ENCODE measurements around the gene GPSM3. TPM values are rescaled to one million over a fixed set of nuclear protein-coding genes. Genes with fewer than 3 reads are reported as not detected.
"Not testable (repeated sequence)": the region's sequence is repeated elsewhere in the genome, so short reads cannot be mapped to it uniquely, and the experiment has no call there.

The GPSM3 gene
- polyA plus RNA-seq, 5 donors: 16.1 to 20.8 (median 18.1) TPM

DNA sequence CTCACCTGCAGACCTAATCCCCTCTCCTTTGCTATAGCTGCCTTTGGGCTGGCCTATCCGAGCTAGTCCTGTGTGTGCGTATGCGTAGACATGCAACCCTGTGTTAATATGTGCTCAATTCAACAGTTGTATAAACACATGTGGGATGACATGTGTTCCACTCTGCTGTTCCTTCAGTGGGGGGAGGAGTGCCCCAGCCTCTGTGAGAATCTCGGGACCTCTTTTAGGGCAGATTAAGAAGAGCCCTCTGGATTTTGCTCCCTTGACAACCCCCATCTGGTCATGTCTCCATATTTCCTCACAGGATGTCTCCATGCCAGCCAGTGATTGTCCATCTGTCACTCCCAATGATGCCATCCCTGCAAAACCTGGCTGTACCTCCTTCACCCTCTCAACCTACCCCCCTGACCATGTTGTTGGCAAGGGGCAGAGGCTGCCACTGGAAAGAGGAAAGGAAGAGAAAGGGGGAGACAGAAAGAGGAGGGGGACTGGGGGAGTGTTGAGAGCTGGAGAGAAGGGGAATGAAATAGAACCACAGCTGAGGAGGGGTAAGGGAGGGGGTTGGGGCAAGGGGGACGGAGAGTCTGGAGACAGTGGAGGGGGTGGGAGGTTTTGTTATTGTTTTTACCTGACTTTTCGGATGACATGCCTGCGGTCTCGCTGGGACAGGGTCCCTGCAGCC is 41.1 kb downstream of the GPSM3 start:
- no peak for DNase-seq

DNA sequence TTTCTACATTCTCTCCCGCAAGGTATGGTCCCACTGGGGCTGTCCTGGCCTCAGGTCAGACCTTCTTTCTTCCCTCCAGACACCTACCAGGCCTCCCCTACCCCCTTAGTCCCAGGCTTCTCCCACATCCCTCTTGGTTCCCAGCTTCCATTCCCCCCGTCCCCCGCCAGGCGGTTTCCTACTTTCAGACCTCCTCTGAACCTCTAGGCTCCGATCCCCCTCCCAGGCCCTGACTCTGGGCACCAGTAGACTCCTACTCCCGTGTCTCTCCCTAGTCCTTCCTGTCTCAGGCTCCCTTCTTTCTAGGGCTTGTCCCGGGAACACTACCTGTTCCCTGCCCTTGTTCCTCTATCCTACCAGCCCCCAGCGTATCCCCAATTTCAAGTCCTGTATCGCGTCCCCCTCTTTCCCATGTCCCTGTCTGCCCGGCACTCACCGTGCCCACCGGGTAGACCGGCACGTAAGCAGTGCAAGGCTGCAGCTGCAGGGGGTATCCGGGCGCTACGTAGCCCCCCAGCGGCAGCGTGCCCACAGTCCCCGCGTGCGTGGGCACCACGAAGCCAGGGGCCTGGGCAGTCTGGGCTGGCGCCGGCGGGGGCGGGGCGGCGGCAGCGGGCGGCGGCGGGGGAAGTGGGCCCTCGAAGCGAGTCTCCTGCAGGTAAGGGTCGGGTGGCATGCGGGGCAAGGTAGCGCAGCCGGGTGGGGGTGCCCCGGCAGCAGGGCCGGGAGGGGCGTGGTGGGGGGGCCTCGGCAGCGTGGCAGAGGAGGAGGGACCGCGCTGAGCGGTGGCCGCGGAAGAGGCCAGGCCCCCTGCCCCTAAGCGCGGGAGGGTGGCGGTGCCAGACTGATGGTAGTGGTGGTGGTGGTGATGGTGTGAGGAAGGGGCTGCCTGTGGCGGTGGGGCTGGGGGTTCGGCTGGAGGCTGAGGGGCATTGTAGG is 42.2 kb downstream of the GPSM3 start:
- DNase-seq: no peak

GRCh38 chr6:32149092-32149755 is 43.2 kb downstream of the GPSM3 start:
- DNase-seq: no peak

DNA sequence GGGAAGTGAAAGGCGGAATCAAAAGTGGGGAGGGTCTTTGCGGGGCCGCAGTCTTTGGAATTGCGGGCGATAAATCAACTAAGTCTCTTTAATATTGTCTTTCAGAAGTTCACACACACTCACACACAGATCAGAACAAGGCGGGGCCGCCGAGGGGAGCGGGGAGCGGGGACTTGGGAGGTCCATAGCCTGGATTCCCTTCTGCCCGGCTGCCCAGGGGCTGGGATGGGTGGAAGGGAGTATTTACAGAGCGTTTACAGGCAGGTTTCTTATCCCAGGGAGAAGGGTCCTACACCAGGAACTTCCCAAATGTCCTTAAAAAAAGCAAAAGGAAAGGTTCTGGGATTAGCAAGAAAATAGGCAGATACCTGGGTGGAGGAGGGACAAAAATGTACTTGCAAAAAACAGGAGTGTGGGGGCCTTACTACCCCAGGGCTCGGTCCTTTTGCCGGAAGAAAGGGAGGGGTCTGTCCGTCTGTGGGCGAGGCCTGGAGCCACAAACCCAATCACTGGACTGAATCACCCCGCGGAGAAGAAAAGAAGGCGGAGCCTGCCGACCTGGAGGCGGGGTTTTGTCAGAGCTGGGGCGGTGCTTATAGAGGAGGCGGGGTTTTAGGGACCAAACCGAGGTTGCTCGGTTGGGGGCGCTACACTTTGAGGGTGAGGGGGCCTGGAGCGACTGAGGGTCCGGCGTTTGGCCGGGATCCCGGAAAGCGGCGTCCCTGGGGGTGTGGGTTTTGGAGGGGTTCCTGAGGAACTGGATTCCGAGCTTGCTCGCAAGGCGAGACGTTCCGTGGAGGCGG is 44.0 kb downstream of the GPSM3 start:
- DNase-seq: no peak

- no peak for DNase-seq
Observed at GRCh38 chr6:32147401-32148132, 44.9 kb downstream of the GPSM3 start.

DNA sequence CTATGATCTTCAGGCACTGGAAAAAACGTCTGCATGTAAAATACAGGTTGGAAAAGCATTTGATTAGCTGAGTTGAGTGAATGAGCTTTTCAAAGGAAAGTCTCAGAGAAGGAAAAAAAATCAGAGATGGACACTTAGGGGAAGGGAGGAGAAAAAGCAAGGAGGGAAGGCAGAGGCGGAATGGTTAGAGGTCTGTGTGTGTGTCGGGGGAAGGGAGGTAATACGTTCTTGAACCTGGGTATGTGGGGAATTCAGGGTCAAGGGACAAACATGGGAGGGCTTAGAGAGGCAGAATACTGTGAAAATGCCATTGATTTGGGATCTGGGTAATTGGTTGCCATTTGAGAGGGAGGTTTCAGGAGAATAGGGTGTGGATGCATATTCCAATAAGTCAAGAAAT is 45.8 kb downstream of the GPSM3 start:
- no peak for DNase-seq

GRCh38 chr6:32146287-32146686 is 46.2 kb downstream of the GPSM3 start:
- DNase-seq: no peak

DNA sequence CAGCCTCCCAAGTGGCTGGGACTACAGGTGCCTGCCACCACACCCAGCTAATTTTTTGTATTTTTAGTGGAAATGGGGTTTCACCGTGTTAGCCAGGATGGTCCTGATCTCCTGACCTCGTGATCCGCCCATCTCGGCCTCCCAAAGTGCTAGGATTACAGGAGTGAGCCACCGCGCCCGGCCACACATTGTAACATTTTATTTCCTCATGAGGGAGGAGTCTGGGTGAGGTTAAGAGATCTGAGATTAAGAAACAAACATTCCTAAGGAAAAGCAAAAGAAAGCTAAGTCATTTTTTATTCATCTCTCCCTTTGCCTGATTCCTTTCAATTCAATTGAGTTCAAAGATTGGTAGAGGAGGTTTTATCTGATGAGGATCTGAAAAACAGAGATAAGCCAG is 48.2 kb downstream of the GPSM3 start:
- DNase-seq: not testable (repeated sequence)

Other genes starting within 250 kb of the GPSM3 start
- gene CFB, start 246.5 kb downstream of the GPSM3 start, polyA plus RNA-seq (ENCODE audit: insufficient read depth in 1 of 5, insufficient read length in 5 of 5, low replicate concordance in 1 of 5): 1 to 10 TPM; 2.1 to 8.6 (median 4.3) TPM
- gene NELFE, start 233.7 kb downstream of the GPSM3 start, polyA plus RNA-seq (ENCODE audit: insufficient read depth in 1 of 5, insufficient read length in 5 of 5, low replicate concordance in 1 of 5): 10 to 100 TPM; 76.5 to 93.4 (median 81.9) TPM
- gene SKIC2, start 233.5 kb downstream of the GPSM3 start, polyA plus RNA-seq (ENCODE audit: insufficient read depth in 1 of 5, insufficient read length in 5 of 5, low replicate concordance in 1 of 5): 10 to 100 TPM; 32.1 to 43.2 (median 41.7) TPM
- 10 to 100 TPM; 22.7 to 31.8 (median 27.5) TPM for gene DXO, start 220.5 kb downstream of the GPSM3 start, polyA plus RNA-seq (ENCODE audit: insufficient read depth in 1 of 5, insufficient read length in 5 of 5, low replicate concordance in 1 of 5)
- 10 to 100 TPM in 1 of 5 donors, 1 to 10 TPM in 4; 4.6 to 17.8 (median 7.6) TPM for gene C4A, start 210.6 kb downstream of the GPSM3 start, polyA plus RNA-seq (ENCODE audit: insufficient read depth in 1 of 5, insufficient read length in 5 of 5, low replicate concordance in 1 of 5)
- gene C4B, start 177.8 kb downstream of the GPSM3 start, polyA plus RNA-seq (ENCODE audit: insufficient read depth in 1 of 5, insufficient read length in 5 of 5, low replicate concordance in 1 of 5): 10 to 100 TPM in 2 of 5 donors, 1 to 10 TPM in 3; 6.0 to 20.5 (median 8.7) TPM
- gene CYP21A2, start 154.2 kb downstream of the GPSM3 start, polyA plus RNA-seq (ENCODE audit: insufficient read depth in 1 of 5, insufficient read length in 5 of 5, low replicate concordance in 1 of 5): 1 to 10 TPM in 1 of 5 donors, under 1 TPM in 4; 0.26 to 1.2 (median 0.87) TPM
- 10 to 100 TPM in 4 of 5 donors, 1 to 10 TPM in 1; 9.0 to 24.8 (median 11.6) TPM for gene TNXB, start 83.3 kb downstream of the GPSM3 start, polyA plus RNA-seq (ENCODE audit: insufficient read depth in 1 of 5, insufficient read length in 5 of 5, low replicate concordance in 1 of 5)
- 10 to 100 TPM; 88.5 to 98.9 (median 91.0) TPM for gene ATF6B, start 64.4 kb downstream of the GPSM3 start, polyA plus RNA-seq (ENCODE audit: insufficient read depth in 1 of 5, insufficient read length in 5 of 5, low replicate concordance in 1 of 5)
- 1 to 10 TPM; 6.1 to 8.5 (median 6.2) TPM for gene FKBPL, start 62.4 kb downstream of the GPSM3 start, polyA plus RNA-seq (ENCODE audit: insufficient read depth in 1 of 5, insufficient read length in 5 of 5, low replicate concordance in 1 of 5)
- 1 to 10 TPM in 3 of 5 donors, under 1 TPM in 2; 0.79 to 2.2 (median 1.1) TPM for gene PRRT1, start 40.7 kb downstream of the GPSM3 start, polyA plus RNA-seq (ENCODE audit: insufficient read depth in 1 of 5, insufficient read length in 5 of 5, low replicate concordance in 1 of 5)
- 10 to 100 TPM; 24.9 to 37.8 (median 26.7) TPM for gene PPT2, start 38.5 kb downstream of the GPSM3 start, polyA plus RNA-seq (ENCODE audit: insufficient read depth in 1 of 5, insufficient read length in 5 of 5, low replicate concordance in 1 of 5)
- 10 to 100 TPM; 23.6 to 33.7 (median 26.2) TPM for gene EGFL8, start 28.0 kb downstream of the GPSM3 start, polyA plus RNA-seq (ENCODE audit: insufficient read depth in 1 of 5, insufficient read length in 5 of 5, low replicate concordance in 1 of 5)
- gene AGPAT1, start 16.6 kb downstream of the GPSM3 start, polyA plus RNA-seq (ENCODE audit: insufficient read depth in 1 of 5, insufficient read length in 5 of 5, low replicate concordance in 1 of 5): 10 to 100 TPM; 65.1 to 83.4 (median 71.7) TPM
- 10 to 100 TPM; 69.6 to 81.7 (median 75.8) TPM for gene RNF5, start 14.2 kb downstream of the GPSM3 start, polyA plus RNA-seq (ENCODE audit: insufficient read depth in 1 of 5, insufficient read length in 5 of 5, low replicate concordance in 1 of 5)
- gene AGER, start 8.4 kb downstream of the GPSM3 start, polyA plus RNA-seq (ENCODE audit: insufficient read depth in 1 of 5, insufficient read length in 5 of 5, low replicate concordance in 1 of 5): 100 to 1,000 TPM in 1 of 5 donors, 10 to 100 TPM in 4; 67.3 to 112 (median 80.4) TPM
- gene PBX2, start 2.4 kb downstream of the GPSM3 start, polyA plus RNA-seq (ENCODE audit: insufficient read depth in 1 of 5, insufficient read length in 5 of 5, low replicate concordance in 1 of 5): 100 to 1,000 TPM; 158 to 182 (median 162) TPM
- gene NOTCH4, start 31.4 kb upstream of the GPSM3 start, polyA plus RNA-seq (ENCODE audit: insufficient read depth in 1 of 5, insufficient read length in 5 of 5, low replicate concordance in 1 of 5): 10 to 100 TPM; 35.5 to 56.8 (median 46.9) TPM
- gene TSBP1, start 179.3 kb upstream of the GPSM3 start, polyA plus RNA-seq (ENCODE audit: insufficient read depth in 1 of 5, insufficient read length in 5 of 5, low replicate concordance in 1 of 5): under 1 TPM in 4 of 5 donors, not detected in 1; 0.15 to 0.49 (median 0.42) TPM
- 1 to 10 TPM in 3 of 5 donors, under 1 TPM in 2; 0.78 to 2.1 (median 1.7) TPM for gene BTNL2, start 214.5 kb upstream of the GPSM3 start, polyA plus RNA-seq (ENCODE audit: insufficient read depth in 1 of 5, insufficient read length in 5 of 5, low replicate concordance in 1 of 5)
- 10 to 100 TPM; 50.0 to 79.3 (median 62.3) TPM for gene HLA-DRA, start 247.2 kb upstream of the GPSM3 start, polyA plus RNA-seq (ENCODE audit: insufficient read depth in 1 of 5, insufficient read length in 5 of 5, low replicate concordance in 1 of 5)

Data from right lung (tissue), 5 donors.